GM19463 (cell line): Measurements from ENCODE around the gene SPTY2D1.
"Not testable (repeated sequence)": the region's sequence is repeated elsewhere in the genome, so short reads cannot be mapped to it uniquely, and the experiment has no call there.

ENCODE experiments used
- ATAC-seq: cut with Tn5 transposase; IDR thresholded peaks from one replicate; pipeline ENCODE4 v1.9.1; 2021; ENCODE audit warnings: mild to moderate bottlenecking, moderate library complexity; ENCODE audit not compliant: unreplicated experiment

Gene SPTY2D1

GRCh38 chr11:18618342-18619025, 15.7 kb downstream of the SPTY2D1 start:
- no peak for ATAC-seq

DNA sequence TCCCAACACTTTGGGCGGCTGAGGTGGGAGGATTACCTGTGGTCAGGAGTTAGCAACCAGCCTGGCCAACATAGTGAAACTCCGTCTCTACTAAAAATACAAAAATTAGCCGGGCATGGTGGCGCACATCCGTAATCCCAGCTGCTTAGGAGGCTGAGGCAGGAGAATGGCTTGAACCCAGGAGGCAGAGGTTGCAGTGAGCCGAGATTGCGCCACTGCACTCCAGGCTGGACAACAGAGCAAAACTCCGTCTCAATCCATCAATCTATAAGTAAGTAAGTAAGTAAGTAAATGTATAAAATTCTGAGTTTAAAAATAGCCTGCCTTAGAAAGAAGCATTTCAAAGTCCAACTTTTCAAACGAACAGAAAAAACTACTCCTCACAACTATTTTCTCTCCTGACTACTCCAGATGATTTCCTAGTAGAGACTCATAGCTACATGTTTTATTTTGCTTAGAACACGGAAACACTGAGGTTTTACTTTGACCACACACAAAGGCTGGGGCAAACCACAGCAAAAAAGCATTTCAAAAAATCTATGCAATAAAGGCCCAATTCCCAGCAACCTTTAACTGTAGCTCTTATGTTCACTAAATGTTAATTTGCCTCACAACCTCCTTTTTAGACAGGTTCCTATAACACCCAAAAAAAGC, 16.3 kb downstream of the SPTY2D1 start:
- ATAC-seq: no peak

- peak; percentile 91 for ATAC-seq
Observed at GRCh38 chr11:18615628-18616392, 18.3 kb downstream of the SPTY2D1 start.

GRCh38 chr11:18614667-18615066, 19.5 kb downstream of the SPTY2D1 start:
- no peak for ATAC-seq

DNA sequence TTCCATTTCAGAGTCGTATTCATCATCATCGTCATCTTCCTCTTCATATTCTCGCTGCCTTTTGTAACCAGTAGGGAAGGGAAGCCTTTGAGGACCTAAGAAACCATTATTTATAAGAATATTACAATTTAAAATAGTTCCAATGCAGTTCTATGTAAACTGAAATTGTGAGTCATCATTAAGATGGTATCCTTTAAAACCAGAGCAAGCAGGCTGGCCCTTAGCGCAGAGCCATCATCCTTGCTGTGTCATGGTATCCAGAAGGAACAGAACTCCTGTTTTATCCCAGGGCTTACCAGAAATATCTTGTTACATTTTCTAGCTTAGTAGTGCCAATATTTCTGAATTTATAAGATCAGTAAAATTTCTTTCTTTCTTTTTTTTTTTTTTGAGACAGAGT, 21.7 kb downstream of the SPTY2D1 start:
- no peak for ATAC-seq

- no peak for ATAC-seq
Observed at GRCh38 chr11:18611196-18611595, 22.9 kb downstream of the SPTY2D1 start.

GRCh38 chr11:18608376-18608775, 25.8 kb downstream of the SPTY2D1 start:
- ATAC-seq: no peak

DNA sequence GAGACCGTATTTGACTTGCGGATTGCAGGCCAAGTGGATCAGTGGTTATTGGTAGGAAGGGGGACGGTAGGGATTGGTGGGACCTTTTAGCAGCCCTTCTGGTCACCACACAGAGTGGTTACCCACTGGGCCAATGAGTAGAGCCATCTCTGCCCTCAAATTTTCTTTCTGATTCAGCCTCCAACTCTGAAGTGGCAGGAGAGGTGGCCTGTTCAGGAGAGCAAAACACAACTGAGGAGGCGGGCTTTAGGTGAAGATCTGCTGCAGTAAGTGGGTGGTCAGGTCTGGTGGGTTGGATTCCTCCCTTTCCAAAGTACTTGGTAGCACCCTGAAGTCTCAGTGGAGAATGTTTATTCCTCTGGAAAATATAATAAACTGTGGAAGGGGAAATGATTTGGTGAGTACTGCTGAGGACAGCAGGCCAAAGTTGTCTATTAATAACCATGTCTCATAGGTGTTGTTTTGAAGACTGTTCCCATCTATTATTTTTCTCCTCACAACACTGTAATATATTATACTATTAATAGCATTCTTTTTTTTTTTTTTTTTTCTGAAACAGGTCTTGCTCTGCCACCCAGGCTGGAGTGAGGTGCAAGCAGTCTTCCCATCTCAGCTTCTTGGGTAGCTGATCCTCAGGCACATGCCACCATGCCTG, 33.1 kb downstream of the SPTY2D1 start:
- no peak for ATAC-seq

- ATAC-seq: no peak
Observed at GRCh38 chr11:18599739-18600230, 34.4 kb downstream of the SPTY2D1 start, which contains the start of gene MISFA. MISFA (plus strand) TSS chr11:18599789; CDS start chr11:18599929, 140 bp downstream.

GRCh38 chr11:18594999-18595749, 39.0 kb downstream of the SPTY2D1 start:
- no peak for ATAC-seq

DNA sequence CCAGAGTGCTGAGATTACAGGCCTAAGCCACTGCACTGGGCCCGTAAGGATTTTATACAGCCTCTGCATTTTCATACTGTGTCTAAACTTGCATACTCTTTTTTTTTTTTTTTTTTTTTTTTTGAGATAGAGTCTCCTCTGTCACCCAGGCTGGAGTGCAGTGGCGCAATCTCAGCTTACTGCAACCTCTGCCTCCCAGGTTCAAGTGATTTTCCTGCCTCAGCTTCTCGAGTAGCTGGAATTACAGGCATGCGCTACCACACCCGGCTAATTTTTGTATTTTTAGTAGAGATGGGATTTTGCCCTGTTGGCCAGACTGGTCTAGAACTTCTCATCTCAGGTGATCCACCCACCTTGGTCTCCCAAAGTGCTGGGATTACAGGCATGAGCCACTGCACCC, 40.1 kb downstream of the SPTY2D1 start:
- ATAC-seq: not testable (repeated sequence)

DNA sequence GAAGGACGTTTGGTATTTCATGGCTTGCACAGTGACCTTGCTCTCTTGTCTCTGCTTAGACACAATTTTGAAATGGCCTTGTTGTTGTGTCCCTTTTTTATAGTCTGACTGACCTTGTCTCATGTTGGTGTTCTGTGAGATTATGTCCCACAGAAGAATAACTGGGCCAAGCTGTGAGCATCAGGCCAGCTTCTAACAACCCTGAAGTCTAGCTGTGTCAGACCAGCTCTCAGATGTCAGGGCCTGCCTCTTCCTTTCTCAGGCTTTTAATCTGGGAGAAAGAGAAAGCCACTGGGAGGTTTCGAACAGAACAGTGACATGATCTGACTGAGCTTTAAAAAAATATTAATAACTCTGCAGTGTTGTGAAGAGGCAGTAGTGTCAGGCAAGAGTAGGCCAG, 43.6 kb downstream of the SPTY2D1 start:
- no peak for ATAC-seq

DNA sequence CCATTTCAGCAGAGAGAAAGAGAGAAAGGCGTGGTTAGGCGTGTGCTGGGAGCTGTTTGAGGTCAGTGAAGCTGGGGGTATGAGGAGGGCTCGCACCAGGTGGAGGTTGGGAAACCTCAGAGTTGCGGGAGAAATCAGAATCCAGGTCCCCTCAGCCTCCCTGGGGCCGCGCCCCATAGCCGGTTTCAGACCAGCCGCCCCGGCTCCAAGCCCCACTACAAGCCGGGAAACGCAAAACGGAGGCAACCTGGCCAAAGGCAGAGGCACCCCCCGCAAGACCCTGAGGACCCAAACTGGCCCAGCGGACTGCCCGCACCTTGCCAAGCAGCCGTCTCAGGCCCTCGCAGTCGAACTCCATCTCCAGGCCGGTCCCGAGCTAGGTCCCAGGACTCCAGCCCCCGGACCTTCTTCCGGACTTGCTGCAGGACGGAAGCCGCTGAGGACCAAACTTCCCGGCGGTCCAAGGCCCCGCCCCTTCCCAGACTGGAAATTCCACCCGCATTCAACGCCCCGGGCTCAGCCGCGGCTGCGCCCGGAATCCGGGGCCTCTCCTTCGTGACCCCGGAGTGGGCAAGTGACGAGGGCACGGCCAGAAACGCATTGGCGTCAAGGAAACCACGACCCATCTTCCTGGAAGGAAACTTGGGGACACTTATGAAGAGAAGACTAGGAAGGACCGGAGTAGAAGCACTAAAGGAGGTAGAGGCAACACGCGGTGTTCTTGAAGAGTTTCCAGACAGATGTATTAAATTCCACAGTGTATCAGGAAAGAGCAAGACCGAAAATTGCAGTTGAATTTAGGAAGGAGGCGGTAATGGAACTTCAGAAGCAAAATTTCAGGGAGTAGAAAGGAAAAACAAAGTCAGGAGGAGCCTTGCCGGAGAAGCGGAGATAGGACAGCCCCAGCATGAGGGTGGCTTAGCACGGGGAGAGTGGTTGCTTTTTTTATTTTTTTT, 45.6 kb downstream of the SPTY2D1 start, which contains the start of gene UEVLD:
UEVLD (minus strand) TSS at position 438 of the 956 bp plus-strand sequence; CDS start at position 358, 80 bp downstream.
- ATAC-seq: peak; percentile 64

DNA sequence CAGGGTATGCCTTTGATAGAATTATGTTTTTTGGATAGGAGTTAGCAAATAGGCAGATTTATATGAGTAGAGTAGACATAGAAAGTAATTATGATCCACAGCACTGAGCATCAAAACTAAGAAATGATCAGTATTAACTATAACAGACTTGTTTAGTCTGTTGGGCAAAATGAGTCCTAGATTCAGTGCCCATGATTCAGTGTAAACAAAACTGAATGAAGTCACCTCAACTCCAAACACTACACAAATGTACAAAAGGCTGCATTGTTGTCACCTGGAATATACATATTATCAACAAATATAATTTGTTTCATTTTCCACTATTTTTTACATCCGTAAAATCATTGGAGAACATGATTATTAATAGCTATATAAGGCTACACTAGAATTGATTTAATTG, 52.3 kb downstream of the SPTY2D1 start:
- no peak for ATAC-seq

GRCh38 chr11:18580113-18580766, 53.9 kb downstream of the SPTY2D1 start:
- ATAC-seq: no peak

DNA sequence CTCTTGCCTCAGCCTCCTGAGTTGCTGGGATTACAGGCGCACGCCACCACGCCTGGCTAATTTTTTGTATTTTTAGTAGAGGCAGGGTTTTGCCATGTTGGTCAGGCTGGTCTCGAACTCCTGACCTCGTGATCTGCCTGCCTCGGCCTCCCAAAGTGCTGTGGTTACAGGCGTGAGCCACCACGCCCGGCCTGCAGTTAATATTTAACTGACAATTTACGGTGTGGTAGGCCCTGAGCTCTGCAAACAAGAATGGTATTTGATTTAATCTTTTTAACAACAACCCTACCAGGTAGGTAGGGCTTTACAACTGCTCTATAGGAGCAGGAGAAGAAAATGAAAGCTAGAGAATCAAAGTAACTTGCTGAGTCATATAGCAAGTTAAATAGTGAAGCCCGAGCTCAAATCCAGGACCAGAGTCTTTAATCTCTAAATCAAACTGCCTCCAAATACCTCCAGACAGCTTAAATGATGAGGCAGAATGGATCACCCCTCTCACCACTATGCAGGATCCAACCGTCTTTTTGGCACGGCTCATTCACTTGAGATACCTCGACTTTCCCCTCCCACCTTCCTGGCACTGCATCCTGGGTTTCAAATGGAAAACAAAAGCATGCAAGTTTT, 55.1 kb downstream of the SPTY2D1 start:
- peak; percentile 81 for ATAC-seq

GRCh38 chr11:18575361-18575760, 58.8 kb downstream of the SPTY2D1 start:
- no peak for ATAC-seq

DNA sequence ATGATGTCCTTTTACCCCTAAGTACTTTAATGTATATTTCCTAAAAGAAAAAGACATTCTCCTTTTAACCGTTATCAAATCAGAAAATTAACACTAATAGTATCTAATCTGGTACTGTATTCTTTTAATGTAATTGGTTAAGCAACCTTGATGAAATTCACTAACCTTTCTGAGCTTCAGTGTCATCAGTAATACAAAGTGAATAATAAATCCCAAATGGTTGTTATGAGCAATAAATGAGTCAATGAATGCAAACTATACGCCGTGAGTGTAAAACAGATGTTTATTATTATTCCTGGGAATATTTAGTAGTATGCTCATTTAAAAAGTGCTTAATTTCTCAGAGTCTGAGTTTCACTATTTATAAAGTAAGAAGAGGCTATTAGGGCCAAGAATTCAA, 67.1 kb downstream of the SPTY2D1 start:
- no peak for ATAC-seq
